SK-N-SH (cell line): ENCODE data around the gene ARHGAP6.

Experiments used
- CTCF ChIP-seq: fragments of 200-600 bp; sonication (generic); IDR thresholded peaks from 2 replicates; pipeline ENCODE4 v1.6.1; 2017; ENCODE audit warnings: antibody characterized with exemption, mild to moderate bottlenecking, moderate library complexity
- GABPA ChIP-seq: IDR thresholded peaks from 2 replicates; pipeline ENCODE4 v1.4.0; 2012; ENCODE audit warnings: low read depth, mild to moderate bottlenecking
- MXI1 ChIP-seq: IDR thresholded peaks from 2 replicates; pipeline ENCODE4 v1.6.1; 2012; ENCODE audit warnings: mild to moderate bottlenecking, low read depth, low read length, improper control_type of control experiment
- POLR2AphosphoS5 ChIP-seq: IDR thresholded peaks from 2 replicates; pipeline ENCODE4 v1.6.1; 2012; ENCODE audit warnings: low read depth, low read length
- SIN3A ChIP-seq: IDR thresholded peaks from 2 replicates; pipeline ENCODE4 v1.6.1; 2012; ENCODE audit warnings: low read depth, mild to moderate bottlenecking, low read length, moderate library complexity, borderline replicate concordance
- TAF1 ChIP-seq: IDR thresholded peaks from 2 replicates; pipeline ENCODE4 v1.6.1; 2012; ENCODE audit warnings: low read depth, mild to moderate bottlenecking, low read length, moderate library complexity, borderline replicate concordance
- YY1 ChIP-seq: IDR thresholded peaks from 2 replicates; pipeline ENCODE4 v1.4.0; 2012; ENCODE audit warnings: low read depth, mild to moderate bottlenecking
- TF ChIP-seq, protein P1 (sequence below): IDR thresholded peaks from 2 replicates; pipeline ENCODE4 v1.6.1; 2012; ENCODE audit warnings: mild to moderate bottlenecking, low read depth, low read length, moderate library complexity

GRCh38 chrX:11416600-11416999 lies 249.1 kb downstream of the ARHGAP6 start:
- TF ChIP-seq CTCF (no peak), TAF1 (no peak), GABPA (no peak), MXI1 (no peak), YY1 (no peak), POLR2AphosphoS5 (no peak), SIN3A (no peak)
- TF ChIP-seq, protein P1, sequence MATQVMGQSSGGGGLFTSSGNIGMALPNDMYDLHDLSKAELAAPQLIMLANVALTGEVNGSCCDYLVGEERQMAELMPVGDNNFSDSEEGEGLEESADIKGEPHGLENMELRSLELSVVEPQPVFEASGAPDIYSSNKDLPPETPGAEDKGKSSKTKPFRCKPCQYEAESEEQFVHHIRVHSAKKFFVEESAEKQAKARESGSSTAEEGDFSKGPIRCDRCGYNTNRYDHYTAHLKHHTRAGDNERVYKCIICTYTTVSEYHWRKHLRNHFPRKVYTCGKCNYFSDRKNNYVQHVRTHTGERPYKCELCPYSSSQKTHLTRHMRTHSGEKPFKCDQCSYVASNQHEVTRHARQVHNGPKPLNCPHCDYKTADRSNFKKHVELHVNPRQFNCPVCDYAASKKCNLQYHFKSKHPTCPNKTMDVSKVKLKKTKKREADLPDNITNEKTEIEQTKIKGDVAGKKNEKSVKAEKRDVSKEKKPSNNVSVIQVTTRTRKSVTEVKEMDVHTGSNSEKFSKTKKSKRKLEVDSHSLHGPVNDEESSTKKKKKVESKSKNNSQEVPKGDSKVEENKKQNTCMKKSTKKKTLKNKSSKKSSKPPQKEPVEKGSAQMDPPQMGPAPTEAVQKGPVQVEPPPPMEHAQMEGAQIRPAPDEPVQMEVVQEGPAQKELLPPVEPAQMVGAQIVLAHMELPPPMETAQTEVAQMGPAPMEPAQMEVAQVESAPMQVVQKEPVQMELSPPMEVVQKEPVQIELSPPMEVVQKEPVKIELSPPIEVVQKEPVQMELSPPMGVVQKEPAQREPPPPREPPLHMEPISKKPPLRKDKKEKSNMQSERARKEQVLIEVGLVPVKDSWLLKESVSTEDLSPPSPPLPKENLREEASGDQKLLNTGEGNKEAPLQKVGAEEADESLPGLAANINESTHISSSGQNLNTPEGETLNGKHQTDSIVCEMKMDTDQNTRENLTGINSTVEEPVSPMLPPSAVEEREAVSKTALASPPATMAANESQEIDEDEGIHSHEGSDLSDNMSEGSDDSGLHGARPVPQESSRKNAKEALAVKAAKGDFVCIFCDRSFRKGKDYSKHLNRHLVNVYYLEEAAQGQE = no peak
